ENCODE data around the gene TRERF1.
"Not testable (repeated sequence)": the region's sequence is repeated elsewhere in the genome, so short reads cannot be mapped to it uniquely, and the experiment has no call there.

The TRERF1 gene

DNA sequence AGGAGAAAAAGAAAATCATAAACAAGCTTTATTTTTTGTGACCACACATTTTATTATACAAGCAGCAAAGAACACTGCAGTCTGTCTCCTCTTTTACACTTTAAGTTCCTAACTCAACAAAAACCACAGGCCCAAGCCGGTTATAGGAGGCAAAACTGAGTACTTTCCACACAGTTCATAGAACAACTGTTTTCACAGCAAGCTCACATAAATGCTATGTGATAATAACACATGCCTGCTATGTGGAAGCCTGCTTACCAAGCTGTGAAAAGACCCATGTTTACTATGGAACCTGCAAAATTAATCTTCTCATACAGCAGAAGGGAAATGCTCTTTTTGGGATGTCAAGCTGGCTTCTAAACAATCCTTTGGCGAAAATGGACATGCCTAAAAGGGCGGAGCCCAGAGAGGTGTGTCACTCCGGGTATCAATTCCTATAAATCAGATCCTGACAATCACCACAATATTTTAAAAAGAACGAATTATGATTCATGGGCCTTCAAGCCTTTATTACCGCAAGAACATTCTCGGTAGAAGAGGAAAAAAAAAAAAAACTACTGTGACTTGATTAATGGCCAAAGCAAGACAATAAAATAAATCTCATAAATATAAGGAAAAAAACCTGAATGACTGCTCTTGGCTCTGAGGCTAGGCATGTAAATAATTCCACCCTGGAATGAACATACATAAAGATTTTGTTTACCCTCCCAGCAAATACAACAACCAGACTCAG, 2.6 kb downstream of the TRERF1 start:
- DNase-seq: no peak

- DNase-seq: no peak
Observed at GRCh38 chr6:42448391-42448790, 3.3 kb downstream of the TRERF1 start.

DNA sequence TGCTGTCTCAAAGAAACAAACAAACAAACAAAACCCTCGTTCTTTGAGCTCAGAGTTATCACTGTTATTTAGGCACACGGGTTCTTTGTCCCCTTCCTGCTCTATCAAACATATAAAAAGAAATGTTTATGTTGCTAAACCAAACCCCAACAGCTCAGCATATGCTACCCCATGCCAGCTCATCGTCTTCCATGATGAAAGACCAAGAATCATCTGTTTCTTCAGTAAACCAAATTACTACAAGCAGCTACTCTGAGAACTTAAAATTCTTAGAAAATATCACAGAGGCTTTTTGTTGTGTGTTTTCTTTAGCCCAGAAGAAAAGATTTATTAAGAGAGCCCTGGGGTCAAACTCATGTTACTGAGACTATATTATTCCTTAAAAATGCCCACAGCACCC, 4.7 kb downstream of the TRERF1 start:
- no peak for DNase-seq

GRCh38 chr6:42446370-42446769, 5.4 kb downstream of the TRERF1 start:
- no peak for DNase-seq

DNA sequence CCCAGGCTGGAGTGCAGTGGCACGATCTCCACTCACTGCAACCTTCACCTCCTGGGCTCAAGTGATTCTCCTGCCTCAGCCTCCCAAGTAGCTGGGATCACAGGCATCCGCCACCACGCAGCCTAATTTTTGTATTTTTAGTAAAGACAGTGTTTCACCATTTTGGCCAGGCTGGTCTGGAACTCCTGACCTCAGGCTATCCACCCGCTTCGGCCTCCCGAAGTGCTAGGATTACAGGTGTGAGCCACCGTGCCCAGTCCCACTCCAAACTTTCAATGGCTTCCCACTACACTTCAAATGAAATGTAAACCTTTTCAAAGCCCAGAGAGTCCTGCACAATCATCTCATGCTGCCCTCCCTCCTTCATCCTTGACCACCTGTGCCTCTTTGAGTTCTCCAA, 5.8 kb downstream of the TRERF1 start:
- not testable (repeated sequence) for DNase-seq

- no peak for DNase-seq
Observed at GRCh38 chr6:42443312-42444060, 8.2 kb downstream of the TRERF1 start.

DNA sequence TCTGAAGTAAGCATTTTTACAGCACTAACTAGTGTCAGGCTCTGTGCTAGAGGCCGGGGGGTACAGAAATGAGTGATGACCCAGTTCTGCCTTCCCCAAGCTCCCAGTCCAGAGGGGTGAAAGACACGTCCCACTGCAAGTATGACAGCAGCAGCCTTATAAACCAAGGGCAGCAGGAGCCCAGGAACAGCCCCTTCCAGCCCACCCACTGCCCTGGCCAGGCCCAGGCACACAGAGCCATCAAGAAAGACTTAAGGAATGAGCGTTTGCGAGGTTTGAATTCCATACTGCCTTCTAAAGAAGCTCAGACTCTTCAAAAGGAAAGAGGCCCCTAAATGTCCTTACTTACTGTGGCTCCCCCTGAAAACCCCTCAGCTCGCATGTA, 10.0 kb downstream of the TRERF1 start:
- peak; percentile 42 for DNase-seq

DNA sequence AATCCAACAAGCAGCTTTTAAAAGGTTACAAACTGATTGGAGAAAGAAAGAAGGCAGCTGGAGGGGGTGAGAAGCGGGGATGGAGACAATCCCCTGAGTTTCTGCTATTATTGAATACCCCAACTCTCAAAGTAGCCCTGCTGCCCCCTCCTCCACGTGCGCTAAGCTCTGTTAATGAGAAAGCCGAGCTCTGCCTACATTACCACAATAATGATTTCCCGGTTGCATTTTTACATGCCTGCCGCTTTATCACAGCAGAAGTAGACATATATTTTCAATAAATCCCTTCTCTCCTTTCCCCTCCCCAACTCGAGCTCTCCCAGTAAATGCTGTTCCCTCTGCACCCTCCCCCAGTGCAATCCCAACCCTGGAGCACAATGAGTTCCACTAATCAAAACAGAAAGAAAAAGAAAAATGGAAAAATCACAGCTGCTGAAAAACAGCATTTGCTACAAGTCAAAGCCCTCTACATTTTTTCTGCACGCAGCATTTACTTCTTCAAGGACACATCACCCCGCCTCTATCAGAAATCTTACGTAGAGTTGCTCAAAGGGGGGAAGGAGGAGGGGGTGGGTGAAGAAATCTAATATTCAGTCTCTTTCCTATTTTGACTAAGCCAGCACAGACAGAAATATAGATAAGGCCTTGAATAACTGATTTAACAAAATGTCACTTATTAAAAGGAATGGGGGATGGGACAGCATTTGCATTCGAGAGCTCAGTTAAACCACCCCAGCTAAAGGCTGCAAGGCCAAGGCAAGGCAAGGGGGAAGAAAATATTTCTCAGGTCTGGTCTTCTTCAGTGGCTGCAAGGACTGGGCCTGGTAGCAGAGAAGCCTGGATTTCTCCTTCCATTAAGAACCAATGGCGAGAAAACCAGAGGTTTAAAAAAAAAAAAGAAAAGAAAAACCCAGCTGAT, 10.7 kb downstream of the TRERF1 start:
- DNase-seq: no peak

DNA sequence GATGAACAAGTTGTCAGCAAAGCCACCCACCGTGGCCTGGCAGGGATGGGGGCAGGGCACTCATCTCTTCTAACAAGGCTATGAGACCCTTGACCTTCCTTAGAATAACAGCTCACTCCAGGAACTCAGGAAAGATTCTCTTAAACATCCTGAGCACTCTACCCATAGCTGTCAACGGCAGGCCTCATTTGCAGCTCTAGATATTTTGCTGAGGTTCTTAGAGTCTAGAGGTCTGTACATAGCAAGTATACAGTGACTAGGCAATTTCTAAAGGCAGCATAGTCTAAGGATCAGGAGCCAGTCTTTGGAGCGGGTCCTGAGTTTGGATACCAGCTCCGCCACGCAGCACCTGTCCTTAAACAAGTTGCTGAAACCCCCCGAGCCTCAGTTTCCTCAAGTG, 11.7 kb downstream of the TRERF1 start:
- DNase-seq: no peak

DNA sequence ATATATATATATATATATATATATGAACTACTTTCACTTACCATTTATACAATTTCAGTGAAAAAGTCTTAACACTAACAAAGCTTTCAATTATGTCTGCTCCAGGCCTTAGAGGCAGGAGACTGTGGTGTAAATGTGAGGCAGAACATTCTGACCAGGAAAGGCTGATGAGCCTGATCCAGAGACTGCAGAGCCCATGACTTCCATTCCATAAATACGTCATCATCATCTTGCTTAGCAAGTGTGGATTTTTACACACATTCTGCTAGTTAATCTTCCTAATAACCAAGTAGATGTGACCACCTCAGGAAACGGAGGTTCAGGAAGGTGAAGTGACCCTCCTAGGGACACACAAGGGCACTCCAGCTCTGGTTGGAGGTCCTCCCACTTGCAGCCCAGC, 14.9 kb downstream of the TRERF1 start:
- DNase-seq: no peak

DNA sequence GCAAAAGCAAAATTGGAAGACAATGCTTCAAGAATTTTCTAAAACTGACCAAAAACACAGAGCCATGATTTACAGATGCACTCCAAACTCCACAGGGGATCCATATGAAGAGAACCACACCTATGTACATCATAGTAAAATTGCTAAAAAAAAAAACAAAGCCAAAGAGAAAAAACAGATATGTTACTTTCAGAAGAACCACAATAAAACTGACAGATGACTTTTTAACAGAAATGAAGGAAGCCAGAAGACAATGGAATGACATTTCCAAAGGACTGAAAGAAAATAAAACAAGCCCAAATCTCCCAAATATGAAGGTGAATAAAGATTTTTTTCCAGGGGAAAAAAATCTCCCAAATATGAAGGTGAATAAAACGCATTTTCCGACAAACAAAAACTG, 17.5 kb downstream of the TRERF1 start:
- DNase-seq: no peak

GRCh38 chr6:42433409-42433808, 18.3 kb downstream of the TRERF1 start:
- DNase-seq: no peak

GRCh38 chr6:42431877-42432276, 19.8 kb downstream of the TRERF1 start:
- no peak for DNase-seq

DNA sequence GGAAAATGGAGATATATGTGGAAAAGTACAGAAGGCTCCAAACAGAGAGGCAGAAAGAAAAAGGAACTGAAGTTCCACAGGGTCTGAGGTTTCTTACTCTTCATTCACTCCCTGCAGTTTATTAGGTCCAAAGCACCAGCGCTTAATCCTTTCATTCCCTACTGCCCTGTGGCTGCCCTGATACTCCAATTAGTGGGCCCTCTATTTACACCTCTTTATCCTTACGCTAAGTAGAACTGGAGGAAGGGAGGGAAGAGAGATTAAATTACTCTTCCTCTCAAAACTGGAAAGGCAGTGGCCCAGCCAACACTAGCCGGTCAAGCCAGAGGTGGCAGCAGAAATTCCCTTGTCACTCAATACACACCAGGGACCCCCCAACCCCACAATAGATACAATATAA, 20.4 kb downstream of the TRERF1 start:
- no peak for DNase-seq

- DNase-seq: no peak
Observed at GRCh38 chr6:42429836-42430235, 21.9 kb downstream of the TRERF1 start.

DNA sequence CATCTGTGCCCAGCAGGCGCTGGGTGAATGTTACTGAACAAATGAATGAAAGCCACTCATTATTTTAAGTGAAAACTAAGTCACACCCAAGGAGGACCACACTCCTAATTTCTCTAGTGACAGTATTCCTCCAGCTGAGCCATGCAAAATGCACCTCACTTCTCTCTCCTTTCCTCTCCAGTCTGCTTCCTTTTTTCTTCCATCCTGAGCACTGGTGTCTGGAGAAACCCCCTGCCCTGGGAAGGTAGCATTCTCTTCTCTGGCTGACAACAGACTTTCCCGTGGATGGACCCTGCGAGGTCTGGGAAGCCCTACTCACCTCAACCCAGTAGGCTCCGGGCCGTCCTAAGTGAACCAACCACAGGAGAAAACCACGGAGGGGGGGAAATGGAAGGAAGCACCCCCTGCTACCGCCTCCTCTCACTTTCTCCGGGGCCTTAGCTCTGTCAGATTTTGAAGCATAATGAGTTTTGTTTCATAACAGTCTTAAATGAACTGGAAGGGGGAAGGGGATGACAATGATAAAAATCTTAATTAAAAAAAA, 22.6 kb downstream of the TRERF1 start:
- peak; percentile 18 for DNase-seq

DNA sequence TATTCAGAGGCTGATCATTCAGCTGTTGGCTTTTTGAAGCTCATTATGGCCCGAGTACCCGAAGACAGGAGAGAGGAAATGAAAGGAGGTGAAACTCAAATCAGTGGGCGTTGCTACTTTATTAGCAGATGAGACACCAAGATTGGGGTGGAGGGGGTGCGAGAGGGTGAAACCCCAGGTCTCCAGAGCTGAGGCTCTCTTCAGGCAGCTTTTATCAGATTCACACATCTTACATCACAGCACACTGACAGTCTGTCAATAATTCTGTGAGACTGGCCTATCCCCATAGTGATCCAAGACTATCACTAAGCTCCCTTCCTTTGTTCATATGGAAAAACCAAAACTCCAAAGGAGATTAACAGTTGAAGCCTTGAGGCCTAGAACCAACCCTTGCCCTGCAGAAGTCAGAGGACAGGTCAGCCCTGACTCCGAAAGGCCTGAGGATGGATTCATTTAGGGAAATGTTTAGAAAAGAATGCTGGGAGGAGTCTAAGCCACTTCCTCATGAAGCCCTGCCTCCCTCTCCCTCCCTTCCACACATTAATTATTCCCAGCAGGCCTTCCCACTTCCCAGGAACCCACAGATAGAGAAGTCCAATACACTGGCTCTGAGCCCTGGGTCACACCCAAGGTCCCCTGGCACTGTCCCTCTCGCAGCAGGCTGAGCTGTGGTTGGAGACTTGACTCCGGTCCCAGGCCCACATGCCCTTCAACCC, 23.2 kb downstream of the TRERF1 start:
- DNase-seq: peak; percentile 69

- no peak for DNase-seq
Observed at GRCh38 chr6:42427871-42428270, 23.9 kb downstream of the TRERF1 start.

DNA sequence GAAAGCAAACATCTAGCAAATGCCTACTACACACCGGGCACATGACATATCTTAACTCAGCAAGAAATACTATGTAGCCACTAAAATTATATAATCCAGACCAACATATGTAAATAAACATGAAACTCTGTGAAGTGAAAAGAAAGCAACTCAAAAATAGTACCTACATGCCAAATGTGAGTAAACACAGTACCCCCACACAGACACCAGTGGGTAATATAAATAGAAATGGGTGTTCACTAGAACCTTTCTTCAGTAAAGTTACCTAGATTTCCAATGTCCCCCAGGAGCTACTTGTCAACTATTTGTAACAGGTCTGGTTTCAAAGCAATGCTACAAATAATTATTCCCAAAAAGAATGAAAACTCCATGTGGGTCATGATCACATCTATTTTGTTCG, 25.5 kb downstream of the TRERF1 start:
- DNase-seq: no peak

DNA sequence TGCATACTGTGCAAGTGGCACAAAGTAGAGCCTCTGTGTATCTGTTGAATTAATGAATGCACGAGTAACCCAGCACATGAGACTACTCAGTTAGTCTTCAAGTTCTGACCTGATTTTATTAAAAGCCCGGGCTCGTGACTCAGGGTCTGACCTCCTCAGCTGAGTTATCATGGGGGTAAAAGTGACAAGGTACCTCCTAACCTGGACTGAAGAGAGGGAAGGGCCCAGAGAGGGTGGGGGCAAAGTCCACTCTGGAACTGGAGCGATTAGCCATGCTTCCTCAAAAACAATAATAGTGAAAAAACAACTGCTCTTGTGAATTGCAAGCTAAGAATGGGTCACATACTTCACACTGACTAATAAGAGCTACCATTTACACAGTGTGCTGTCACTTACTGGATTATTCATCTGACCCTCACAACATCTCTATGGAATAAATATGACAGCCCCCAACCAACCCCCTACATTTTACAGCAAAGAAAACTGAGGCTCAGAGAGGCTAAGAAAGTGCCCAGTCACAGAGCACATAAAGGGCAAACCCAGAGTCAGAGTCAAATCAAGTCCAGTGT, 26.7 kb downstream of the TRERF1 start:
- no peak for DNase-seq

GRCh38 chr6:42423244-42423643, 28.5 kb downstream of the TRERF1 start:
- DNase-seq: peak; percentile 49

- DNase-seq: no peak
Observed at GRCh38 chr6:42420741-42421140, 31.0 kb downstream of the TRERF1 start.

Measured in activated naive CD4-positive, alpha-beta T cell treated with Interleukin-2 at 50 U/mL for 16 hours (primary cell).